GM19324 (cell line): Measurements from ENCODE around the gene GARS1.

ENCODE experiments used
- ATAC-seq: cut with Tn5 transposase; IDR thresholded peaks from one replicate; pipeline ENCODE4 v1.9.1; 2021; ENCODE audit warnings: mild to moderate bottlenecking, moderate library complexity; ENCODE audit not compliant: unreplicated experiment, low FRiP score

Gene GARS1

DNA sequence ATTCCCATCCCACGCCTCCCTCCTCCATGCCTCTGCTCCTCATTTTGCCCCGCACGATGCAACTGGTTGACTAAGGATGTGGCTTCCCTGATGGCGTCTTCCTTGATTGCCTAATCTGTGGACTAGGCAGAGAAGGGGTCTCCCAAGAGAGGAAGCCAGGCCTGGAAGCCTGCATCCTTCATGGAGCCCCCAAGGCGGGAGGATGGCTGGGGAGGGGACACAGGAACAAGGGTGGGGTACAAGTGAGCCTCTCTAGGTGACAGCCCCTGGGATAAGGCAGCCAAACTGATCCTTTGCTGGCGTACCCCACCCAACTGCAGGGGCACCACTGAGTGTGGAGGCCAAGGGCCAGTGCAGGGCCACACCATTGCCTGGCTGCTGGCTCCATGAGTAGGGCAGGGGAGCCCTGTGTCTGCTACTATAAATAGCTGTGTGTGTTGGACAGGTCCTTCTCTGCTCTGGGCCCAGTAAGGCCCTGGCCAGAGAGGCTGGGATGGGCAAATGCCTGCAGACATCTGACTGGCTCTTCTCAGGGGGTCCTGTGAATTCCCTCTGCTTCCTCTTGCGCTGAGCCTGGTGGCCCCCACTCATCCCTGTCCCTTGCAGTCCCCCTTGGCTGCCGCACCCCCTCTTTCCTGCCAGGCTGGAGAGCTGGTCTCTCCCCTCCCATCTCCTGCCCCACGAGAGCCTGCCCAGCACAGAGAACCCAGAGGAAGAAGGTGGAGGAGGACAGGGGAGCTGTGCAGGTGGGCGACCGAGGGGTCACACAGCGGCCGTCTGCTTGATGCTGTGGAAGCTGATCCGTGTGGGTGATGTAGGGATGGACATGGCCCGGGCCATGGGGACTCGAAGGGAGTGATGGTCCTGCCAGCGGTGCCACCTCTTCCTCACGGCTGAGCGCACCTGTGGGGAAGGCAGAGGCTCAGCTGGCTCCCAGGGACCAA, 58.3 kb downstream of the GARS1 start:
- no peak for ATAC-seq

DNA sequence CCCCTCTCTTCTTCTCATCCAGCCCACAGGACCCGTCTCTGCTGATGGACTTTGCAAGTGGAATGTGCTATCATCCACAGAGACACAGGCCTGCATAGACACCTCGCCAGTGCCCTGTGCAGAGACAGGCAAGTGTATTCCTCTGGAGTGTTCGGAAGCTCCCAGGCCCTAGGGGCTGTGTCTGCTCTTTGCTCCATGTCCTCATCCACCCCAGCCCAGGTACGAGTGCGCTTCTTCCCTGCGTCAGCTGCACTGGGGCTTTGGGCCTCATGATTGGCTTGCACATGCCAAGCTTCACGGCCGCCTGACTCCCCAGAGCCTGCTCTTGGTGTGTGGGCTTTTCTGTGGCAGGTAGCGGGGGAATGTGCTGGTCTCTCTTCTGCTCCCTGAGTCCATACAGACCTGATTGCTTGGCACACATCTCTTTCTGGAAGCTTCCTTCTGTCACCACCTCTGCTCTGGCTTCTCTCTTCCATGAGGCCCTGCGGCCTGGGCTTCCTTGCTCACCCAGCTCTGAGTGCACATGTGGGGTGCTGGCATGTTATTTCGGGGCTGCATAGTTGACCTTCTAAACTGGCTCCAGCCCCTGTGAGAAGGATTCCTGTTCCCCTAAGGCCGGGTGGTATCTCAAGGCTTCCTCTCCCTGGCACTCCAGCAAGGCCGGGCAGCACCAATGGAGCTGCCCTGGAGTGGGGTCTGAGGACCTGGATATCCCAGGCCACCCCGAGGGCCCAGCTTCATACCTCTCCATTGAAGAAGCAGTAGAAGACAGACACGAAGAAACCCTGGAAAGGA, 59.8 kb downstream of the GARS1 start:
- ATAC-seq, result no peak

DNA sequence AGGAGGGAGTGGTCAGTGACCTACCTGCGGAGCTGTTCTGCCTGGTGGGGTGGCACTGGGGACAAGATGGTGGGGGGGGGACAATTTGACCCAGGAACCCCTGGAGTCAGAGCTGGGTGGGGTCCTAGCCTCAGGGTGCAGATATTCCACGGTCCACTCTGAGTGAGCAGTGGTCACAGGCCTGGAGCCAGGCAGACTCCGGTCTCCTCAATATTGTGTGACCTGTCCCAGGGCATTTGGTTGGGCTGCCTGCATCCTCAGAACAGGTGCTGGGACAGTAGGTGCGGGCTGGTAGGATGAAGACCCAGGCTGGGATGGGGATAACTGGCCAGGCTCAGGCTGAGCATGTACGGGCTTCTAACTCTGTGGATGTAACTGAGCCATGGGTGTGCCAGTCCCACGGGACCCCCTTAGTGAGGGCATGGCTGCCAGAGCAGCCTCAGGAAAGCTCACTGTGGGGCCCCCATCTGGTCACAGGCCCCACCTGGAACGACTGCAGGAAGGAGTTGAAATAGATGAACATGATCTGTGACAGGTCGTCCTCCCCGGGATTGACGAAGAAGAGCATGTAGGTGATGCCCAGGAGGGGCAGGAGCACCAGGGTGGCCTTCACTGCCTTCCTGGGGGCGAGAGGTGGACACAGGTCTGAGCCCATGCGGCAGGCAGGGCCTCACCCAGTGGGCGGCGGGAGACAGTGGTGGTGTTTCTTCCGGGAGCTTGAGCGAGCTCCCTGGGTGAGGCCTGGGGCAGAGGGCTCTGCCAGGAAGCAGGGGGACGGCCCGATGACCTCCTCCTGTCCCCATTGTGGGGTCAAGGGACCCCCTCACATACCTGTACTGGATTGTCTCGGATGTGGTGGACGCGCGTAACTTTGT, 60.7 kb downstream of the GARS1 start:
- ATAC-seq, result no peak

DNA sequence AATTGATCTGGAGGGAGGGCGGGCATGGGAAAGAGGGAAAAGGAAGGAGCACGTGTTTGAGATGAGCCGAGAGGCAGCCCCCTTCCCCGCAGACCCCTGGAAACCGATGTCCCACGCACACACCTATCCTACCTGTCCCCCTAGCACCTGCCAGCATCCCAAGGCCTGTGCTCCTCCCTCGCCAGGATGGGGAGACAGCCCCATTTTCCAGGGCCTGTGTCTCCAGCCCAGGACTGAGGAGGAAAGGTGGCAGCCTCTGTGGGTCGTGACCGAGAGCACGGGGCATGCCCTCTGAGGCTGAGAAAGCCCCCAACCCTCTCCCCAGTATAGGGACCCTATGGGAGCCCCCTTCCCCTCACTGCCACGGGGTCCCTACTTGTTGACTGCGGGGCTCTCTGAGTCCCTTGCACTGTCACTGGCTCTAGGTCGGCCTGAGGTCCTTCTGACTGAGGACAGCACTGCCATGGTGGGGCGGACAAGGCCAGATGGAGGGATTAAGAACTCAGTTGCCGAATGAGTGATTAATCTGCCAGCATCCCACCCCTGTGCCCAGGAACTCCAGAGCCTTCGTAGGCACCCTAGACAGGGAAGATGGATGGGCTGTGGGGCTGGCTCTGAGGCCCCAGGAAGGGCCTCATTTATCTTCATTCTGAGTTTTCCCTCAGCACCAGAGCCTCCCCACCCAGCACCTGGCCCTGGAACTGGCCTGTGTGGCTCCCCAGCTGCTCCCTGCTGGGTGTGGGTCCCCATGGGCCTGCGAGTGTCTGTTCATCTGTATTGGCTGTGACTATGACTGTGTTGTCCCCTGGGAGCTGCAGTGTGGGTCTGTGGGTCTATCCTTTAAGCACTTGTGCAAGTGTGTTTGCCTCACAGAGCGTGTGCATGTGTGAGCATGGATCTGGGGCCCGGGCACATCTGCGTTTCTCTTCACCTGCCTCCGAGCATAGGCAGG, 61.6 kb downstream of the GARS1 start:
- no peak for ATAC-seq

DNA sequence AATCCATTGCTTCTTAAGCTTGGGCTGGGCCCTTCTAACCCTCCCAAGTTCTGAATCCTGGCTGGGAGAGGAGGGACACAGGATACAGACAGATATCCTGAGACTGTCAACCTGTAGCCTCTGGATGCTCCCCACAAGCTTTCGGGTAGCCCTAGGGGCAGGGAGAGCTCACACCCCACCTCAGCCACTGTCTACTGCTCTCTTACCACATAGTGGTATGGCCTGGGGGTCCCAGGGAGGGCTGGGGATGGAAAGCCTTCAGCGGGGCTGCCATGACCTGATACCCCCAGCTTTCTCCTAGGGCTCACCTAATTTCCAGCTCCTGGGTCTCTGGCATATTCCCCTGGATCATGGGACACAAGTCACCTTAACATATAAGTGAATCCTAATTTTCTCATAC, 62.5 kb downstream of the GARS1 start:
- no peak for ATAC-seq

DNA sequence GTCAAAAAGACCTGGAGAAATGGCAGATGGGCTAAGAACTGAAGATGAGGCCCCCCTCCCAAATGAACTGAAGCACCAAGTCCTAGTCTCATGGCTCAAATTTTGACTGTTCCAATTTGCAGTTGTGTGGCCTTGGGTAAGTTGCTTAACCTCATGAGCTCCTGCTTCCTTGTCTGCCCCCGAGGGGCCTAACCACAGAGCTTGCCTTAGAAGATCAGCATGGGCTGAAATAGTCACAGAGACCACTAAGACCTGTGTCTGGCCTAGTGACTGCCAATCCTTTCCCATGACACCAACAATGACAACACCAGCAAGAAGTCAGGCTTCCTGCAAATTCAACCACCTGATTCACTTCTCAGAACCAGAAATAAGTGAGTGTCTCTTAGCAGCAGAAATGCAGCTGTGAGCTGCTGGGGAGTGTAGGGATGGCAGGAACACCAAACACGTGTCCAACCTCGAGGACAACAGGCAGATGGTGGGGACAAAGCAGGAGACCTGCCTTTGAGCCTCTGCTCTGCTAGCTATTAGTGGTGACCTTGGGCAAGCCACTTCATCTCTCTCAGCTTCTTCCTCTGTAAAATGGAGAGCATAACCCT, 63.9 kb downstream of the GARS1 start:
- no peak for ATAC-seq

DNA sequence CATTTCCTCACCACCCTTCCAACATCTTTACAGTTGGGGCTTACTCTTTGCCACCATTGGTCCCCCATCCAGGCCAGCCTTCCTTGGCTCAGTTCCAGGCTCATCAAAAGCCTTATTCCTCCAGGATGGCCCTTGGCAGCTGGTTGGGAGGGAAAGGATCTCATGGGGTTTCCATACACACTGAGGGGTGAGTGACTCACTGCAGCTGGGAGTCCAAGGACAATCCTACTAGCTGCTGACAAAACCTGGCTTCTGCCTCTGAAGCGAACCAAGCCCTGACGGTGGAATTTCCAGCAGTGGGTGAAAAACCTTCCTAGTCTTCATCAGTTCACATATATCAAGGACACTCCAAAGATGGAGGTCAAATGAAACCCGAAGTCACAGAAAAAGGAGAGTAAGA, 64.6 kb downstream of the GARS1 start:
- ATAC-seq, result no peak

DNA sequence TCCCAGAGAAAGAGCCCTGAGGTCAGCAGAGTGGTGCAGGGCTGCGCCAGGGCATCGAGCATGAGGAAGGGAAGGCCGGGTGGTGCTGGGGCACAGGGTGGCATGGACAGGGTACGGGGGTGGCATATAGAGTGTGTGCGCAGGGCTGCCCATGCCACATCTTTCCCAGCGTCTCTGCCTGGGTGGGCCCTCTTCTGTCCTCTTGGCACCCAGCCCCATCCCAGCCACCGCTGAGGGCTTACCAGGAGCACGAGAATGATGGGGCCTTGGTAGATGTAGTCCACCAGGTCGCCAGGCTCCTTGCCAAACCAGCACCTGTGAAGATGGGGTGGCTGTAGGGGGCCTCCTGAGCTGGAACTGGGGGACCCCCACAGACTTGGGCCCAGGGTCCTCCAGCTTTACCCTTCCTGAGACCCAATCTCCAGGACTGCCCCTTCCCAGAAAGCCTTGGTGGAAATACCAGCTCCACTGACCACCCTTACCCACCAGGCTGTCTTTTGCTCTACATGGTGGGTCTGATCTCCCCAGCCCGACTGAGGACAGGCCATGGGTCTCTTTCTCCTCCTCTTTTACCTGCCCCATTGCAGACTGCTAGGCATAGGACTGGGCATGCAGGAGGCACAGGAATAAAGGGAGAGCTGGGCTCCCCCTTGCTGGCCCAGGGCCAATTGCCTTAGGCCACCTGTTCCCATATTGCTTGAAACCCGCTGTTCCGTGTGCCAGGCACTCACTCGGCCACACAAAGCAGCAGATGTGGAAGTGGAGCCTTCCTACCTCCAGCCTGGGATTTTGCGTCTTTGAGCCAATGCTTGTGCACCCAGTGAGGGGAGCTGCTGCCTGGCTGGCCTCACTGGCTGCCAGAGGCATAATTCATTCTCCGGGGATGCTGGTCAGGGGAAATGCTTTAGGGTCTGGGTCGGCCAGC, 65.9 kb downstream of the GARS1 start:
- ATAC-seq, result no peak

DNA sequence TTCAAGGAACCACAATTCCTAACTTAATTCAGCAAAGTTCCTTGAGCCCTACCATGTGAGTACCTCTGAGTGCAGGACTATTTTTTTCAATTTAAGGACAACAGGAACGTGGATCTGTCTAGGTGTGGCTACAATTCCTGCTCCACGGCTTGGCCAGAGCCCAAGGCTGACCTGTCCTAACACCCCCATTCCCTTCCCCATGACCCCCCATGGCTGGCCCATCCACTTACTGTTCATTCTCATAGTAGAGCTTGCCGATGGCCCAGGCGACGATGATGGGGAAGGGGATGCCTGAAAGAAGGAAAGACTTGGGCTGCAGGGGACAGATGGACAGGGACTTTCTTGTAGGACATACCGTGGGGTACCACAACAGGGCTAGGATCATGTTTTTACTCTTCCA, 67.2 kb downstream of the GARS1 start:
- ATAC-seq, result no peak

DNA sequence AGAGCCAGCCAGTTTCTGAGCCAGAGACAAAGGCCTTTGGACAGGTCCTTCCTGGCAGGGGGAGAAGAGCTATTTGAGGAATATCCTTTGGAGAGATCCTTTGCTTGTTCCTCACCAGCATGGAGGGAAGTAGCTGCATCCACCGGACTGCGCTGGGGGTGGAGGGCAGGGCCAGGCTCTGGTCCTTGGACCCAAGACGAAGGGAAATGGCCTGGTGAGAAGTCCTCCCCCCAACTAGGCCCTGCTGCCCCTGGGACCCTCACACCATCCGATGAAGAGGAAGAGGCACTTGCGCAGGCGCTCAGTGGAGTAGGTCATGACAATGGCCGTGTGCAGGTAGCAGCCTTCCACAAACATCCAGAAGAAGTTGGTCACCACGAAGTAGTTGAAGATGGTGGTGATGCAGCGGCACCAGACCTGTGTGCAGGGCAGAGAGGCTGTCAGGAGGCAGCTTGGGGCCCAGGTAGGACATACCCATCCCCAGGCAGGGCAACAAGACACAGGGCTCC, 67.8 kb downstream of the GARS1 start:
- ATAC-seq, result no peak

DNA sequence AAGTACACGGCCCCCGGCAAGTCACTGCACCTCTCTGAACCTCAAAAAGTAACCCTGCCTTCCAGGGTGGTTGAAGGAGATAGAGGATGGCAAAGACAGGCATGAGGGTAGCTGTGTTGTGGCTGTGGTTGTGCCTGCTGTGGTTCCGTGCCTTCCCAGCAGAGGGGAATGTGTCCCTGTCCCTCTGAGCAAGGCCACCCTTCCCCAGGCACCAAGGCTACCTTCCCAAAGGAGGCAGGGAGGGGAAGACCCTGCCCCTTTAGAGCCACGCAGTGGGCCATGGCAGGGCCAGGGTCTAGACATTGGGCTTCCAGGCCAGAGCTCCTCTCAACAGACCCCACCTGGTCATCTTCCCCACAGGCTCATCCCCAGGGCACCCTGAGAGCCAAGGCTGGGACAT, 68.7 kb downstream of the GARS1 start:
- no peak for ATAC-seq

DNA sequence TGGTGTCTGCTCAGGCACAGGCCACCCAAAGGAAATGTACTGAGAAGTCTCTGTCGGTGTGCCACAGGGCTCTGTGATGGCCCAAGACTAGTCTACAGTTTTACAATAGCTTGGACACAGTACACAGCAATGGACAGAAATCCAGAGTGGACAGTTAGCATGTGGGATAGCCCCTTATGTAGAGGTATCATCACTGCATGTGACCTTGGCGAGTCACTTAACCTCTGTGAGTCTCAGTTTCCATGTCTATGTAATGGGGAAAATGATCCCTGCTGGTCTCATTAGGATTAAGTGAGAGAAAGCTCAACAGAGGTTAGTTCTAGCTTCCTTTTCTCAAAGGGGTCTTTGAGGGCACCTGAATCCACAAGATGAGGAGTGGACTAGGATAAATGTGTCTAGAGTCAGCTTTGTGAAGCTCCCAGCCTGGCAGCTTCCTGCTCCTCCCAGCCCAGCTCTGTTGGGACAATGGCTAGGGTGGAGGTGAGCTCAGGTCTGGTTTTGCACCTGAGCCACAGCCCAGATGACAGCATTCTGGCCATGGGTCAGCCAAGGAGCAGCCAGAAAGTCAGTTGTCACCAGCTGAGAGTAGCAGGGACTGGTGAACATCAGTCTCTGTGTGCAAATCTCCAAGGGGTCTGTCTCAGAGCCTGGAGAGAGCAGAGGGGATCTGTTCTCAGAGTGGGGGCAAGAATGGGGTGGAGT, 69.7 kb downstream of the GARS1 start:
- no peak for ATAC-seq

DNA sequence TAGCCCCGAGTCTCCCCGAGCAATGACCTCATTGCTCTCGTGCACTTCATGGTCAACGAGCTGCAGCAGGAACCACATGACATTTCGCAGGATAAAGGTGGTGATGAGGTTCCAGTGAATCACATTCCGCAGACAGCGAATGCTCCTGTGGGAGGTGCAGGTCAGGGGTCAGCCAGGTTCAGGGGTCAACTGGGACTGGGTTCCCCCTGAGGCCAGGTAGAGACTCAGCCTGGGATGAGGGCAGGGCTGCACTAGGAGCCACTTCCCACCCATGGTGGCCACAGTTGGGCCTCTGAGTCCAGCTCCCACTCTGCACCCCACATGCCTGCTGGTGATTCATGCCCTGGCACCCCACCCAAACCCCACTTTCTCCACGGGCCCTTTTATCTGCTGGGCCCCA, 70.4 kb downstream of the GARS1 start:
- ATAC-seq, result no peak

DNA sequence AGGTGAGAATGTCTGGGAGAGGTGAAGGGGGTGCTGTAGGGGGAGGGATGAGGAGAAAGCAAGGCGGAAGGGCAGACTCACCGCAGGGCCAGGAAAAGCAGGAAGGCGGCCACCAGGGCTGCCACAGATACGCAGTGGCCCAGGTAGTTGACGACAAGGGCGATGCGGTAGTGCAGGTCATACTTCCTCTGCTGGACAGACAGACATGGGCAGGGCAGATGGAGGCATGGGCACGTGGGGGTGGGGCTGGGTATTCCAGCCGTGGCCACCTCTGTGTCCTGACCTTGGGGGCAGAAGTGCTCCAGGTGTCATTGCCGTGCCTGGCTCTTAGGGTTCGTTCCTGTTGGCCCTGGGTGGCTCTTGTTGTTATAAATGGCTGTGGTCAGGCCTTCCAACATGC, 70.8 kb downstream of the GARS1 start:
- ATAC-seq, result no peak

DNA sequence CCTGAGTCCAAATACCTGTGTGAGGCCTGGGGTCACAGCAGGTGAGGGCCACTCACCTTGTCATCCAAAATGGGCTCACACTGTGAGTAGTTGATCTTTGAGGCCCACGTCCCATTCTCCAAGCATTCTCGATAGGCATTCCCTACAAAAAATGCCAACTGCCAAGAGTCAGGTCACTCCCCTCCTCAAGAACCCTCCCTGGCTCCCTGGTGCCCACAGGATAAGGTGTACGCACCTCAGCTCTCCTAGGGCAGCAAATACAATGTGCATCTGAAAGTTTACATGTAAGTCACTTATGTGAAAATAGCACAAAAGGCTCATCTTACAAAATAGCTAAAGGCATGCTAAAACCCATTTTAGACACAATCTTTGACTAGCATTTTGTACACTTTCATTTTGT, 72.5 kb downstream of the GARS1 start:
- ATAC-seq, result no peak

DNA sequence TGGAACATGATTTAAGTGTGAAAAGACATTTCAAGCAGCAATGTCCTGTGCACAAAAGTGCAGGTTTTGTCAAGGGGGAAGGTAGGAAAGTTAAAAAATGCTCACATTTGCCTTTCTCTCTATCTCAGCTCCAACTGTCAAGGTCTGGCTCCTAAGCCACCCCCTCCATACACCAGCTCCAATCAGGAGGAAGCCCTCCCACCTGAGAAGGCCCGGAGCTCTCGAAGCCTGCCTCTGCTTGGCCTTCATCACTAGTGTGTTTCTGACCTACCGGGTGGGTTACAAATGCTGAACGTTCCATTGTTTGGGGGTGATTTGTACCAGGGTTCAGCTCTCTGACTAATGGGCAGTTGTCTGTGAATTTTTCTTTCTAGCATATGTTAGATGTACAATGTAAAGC, 73.4 kb downstream of the GARS1 start:
- no peak for ATAC-seq

DNA sequence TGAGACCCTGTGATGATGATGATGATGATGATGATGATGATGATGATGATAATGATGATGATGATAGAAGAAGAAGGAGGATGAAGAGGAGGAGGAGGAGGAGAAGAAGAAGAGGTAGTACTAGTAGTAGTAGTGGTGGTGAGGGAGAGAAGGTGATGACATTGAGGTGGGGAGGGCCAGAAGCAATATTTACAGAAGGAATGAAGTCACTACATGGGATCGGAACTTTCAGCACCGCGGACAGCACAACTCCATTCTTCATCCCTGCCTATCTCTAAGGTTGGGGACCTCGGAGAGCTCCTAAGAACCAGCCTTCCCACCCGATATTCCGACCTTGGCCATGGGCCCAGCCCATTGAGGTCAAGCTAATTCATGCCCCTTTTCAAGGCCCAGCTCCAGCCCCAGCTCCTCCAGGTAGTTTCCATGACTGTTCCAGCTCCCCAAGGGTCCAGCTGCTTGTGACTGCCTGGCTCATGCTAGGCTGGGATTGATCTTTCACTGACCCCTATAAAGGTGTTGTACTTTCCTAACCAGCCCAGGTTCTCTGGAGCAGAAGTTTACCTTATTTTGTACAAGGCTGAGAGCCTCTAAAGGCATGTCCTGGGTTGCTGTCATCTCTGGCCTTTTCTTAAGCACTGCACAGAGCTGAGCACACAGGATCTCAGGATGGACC, 77.3 kb downstream of the GARS1 start:
- no peak for ATAC-seq
